ENCODE results near the gene MMP20. TPM values are rescaled to one million over a fixed set of nuclear protein-coding genes. Genes with fewer than 3 reads are reported as not detected.

MMP20 gene
- not detected for total RNA-seq

- in situ Hi-C loops (cut with MboI; ENCODE audit: low pct_unique_long_range_greater_than_20kb in 2 of 9, low sequenced_read_pairs in 9 of 9, unreplicated experiment in 9 of 9), result no loop called here
- Histone ChIP-seq H3K4me3 (no peak within 1 kb of the TSS), H3K4me1 (replicated peaks in 1 of 2) (no peaks in the 10 kb centered on the region), H3K27ac (no peak within 1 kb of the TSS)
- peak in 5 of 8 experiments; percentile 21 to 73 (median 48) for ATAC-seq (replicated peaks in 6 of 8)
- WGBS, 10 experiments, result 0 to 88% (median 75%) methylated on average over 2 to 4 of the region's 5 CpGs; no CpG with 5 or more reads in 3 of the 10 experiments
Measured at GRCh38 chr11:102625177-102625576, at the start of gene MMP20. TSS of gene MMP20 (minus strand) at chr11:102625332. CDS start at chr11:102625319, 13 bp downstream.

- peak in 2 of 8 experiments; percentile 52 to 80 for ATAC-seq (replicated peaks in 6 of 8)
- Histone ChIP-seq H3K4me3 (no peak overlapping the region), H3K27ac (no peak overlapping the region), H3K4me1 (replicated peaks in 1 of 2) (no peaks in the 10 kb centered on the region)
- in situ Hi-C loops (cut with MboI; ENCODE audit: low pct_unique_long_range_greater_than_20kb in 2 of 9, low sequenced_read_pairs in 9 of 9, unreplicated experiment in 9 of 9), result no loop called here
- 36 to 94% (median 67%) methylated on average over 1 to 3 of the region's 3 CpGs for WGBS, 10 experiments
Measured at GRCh38 chr11:102669664-102670063, 44.5 kb upstream of the MMP20 start.

GRCh38 chr11:102666331-102666957 lies 41.3 kb upstream of the MMP20 start:
- Histone ChIP-seq H3K4me1 (replicated peaks in 1 of 2) (no peaks in the 10 kb centered on the region), H3K4me3 (no peak overlapping the region), H3K27ac (no peak overlapping the region)
- in situ Hi-C loops (cut with MboI; ENCODE audit: low pct_unique_long_range_greater_than_20kb in 2 of 9, low sequenced_read_pairs in 9 of 9, unreplicated experiment in 9 of 9), result no loop called here
- peak in 4 of 8 experiments; percentile 38 to 72 (median 55) for ATAC-seq (replicated peaks in 6 of 8)
- WGBS, 10 experiments, result 0 to 28% (median 11%) methylated on average over 1 to 4 of the region's 4 CpGs; no CpG with 5 or more reads in 1 of the 10 experiments

GRCh38 chr11:102664001-102664752 lies 39.0 kb upstream of the MMP20 start:
- ATAC-seq (replicated peaks in 6 of 8), result peak in 1 of 8 experiments; percentile 44

DNA sequence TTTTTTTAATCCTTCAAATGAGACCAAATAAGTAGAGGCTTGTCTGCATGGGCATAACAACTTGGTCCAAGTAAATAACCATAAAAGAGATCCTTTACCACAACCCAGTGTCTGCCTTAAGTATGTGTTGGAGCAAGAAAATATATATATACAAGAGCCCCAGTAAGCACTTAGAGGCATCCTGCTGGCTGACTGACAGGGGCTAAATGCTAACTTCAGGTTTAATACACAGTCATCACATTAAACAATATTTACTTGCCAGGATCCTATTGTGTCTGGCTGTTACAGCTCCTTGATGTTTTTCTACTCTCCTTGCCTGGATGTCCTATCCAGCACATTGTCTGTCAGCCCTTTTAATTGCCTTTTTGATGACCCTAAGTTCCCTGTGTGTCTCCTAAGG lies 37.5 kb upstream of the MMP20 start:
- in situ Hi-C loops (cut with MboI; ENCODE audit: low pct_unique_long_range_greater_than_20kb in 2 of 9, low sequenced_read_pairs in 9 of 9, unreplicated experiment in 9 of 9), result no loop called here
- H3K4me1 ChIP-seq (replicated peaks in 1 of 2), result no peaks in the 10 kb centered on the region
- ATAC-seq (replicated peaks in 6 of 8), result no peak
- no peak overlapping the region for H3K4me3 ChIP-seq
- H3K27ac ChIP-seq, result no peak overlapping the region

More at GRCh38 chr11:102664001-102664752, 39.0 kb upstream of the MMP20 start:
- Histone ChIP-seq H3K27ac (no peak overlapping the region), H3K4me3 (no peak overlapping the region), H3K4me1 (replicated peaks in 1 of 2) (no peaks in the 10 kb centered on the region)
- 27 to 100% (median 67%) methylated on average over 1 to 7 of the region's 13 CpGs; no CpG with 5 or more reads in 1 of the 10 experiments for WGBS, 10 experiments
- in situ Hi-C loops (cut with MboI; ENCODE audit: low pct_unique_long_range_greater_than_20kb in 2 of 9, low sequenced_read_pairs in 9 of 9, unreplicated experiment in 9 of 9), result no loop called here

DNA sequence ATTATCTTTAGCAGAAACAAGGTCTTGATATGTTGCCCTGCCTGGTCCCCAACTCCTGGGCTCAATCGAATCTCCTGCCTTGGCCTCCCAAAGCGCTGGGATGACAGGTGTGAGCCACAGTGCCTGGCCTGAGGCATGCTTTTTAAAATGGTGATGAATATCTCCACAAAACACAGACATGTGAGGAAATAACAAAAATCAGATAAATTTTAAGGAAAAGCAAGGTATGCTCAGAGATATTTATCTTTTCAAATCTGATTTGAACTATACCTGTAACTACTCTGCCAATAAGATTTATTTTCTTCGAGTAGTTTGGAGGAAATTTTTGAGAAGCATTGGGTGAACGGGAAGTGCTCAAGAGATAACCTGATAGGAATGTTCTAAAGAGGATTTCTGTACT lies 35.9 kb upstream of the MMP20 start:
- WGBS, 10 experiments, result 50 to 97% (median 89%) methylated on average over 2 to 4 of the region's 4 CpGs; no CpG with 5 or more reads in 2 of the 10 experiments
- in situ Hi-C loops (cut with MboI; ENCODE audit: low pct_unique_long_range_greater_than_20kb in 2 of 9, low sequenced_read_pairs in 9 of 9, unreplicated experiment in 9 of 9), result no loop called here

DNA sequence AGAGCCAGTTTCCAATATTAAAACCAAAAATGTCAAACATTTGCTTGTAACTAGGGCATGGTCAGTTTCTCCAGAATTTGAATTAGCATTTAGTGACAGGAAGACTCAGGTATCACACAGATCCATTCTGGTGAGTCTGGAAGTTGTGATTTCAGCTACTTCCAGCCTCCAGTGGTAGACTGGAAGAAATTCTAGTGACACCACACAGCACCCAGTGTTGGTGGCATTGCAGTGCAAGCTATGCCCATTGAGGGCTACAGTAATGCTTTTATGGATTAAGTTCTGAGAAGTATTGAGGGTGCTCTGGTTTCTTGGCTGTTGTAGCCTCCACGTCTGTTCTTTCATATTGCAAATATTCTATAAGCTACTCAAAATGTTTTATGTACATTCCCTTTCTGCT lies 31.4 kb upstream of the MMP20 start:
- 0 to 100% (median 17%) methylated on average over 1 of the region's 1 CpG; no CpG with 5 or more reads in 3 of the 10 experiments for WGBS, 10 experiments
- Histone ChIP-seq H3K4me3 (no peak overlapping the region), H3K4me1 (replicated peaks in 1 of 2) (no peaks in the 10 kb centered on the region), H3K27ac (no peak overlapping the region)
- ATAC-seq (replicated peaks in 6 of 8), result no peak
- in situ Hi-C loops (cut with MboI; ENCODE audit: low pct_unique_long_range_greater_than_20kb in 2 of 9, low sequenced_read_pairs in 9 of 9, unreplicated experiment in 9 of 9), result no loop called here

More for the DNA sequence above, 35.9 kb upstream of the MMP20 start:
- Histone ChIP-seq H3K4me3 (no peak overlapping the region), H3K4me1 (replicated peaks in 1 of 2) (no peaks in the 10 kb centered on the region), H3K27ac (no peak overlapping the region)
- ATAC-seq (replicated peaks in 6 of 8), result no peak

DNA sequence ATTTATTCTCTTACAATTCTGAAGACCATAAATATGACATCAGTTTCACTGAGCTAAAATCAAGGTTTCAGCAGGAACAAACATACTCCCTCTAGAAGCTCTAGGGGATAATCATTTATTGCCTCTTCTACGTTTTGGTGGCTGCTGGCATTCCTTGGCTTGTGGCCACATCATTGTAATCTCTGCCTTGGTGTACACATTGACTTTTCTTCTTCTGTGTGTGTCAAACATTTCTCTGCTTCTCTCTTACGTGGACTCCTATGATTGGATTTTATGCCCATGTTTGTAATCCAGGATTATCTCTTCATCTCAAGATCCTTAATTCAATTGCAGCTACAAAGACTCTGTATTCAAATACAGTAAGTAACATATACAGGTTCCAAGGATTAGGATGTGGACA lies 30.4 kb upstream of the MMP20 start:
- Histone ChIP-seq H3K27ac (no peak overlapping the region), H3K4me1 (replicated peaks in 1 of 2) (no peaks in the 10 kb centered on the region), H3K4me3 (no peak overlapping the region)
- 0 to 83% (median 36%) methylated on average over 1 to 2 of the region's 2 CpGs for WGBS, 10 experiments
- in situ Hi-C loops (cut with MboI; ENCODE audit: low pct_unique_long_range_greater_than_20kb in 2 of 9, low sequenced_read_pairs in 9 of 9, unreplicated experiment in 9 of 9), result no loop called here
- no peak for ATAC-seq (replicated peaks in 6 of 8)

DNA sequence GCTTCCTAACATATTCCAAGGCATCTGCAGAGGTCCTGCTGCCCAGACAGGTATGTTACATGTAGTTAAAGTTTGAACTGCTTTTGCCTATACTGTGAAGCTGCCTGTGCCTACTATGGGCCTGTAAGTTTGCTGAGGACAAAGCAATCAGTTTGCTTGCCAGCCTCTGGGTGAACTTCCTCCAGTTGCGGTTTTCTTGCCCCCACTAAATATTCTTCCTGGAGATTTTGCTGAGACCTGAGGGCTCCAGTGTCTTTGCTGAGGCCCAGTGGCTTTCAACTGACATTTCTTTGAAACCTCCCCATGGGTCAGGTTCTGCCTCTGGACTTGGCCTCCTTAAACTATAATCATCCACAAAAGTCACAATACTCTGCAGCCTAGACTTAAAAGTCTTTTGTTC lies 29.6 kb upstream of the MMP20 start:
- Histone ChIP-seq H3K4me1 (replicated peaks in 1 of 2) (no peaks in the 10 kb centered on the region), H3K4me3 (no peak overlapping the region), H3K27ac (no peak overlapping the region)
- no peak for ATAC-seq (replicated peaks in 6 of 8)
- in situ Hi-C loops (cut with MboI; ENCODE audit: low pct_unique_long_range_greater_than_20kb in 2 of 9, low sequenced_read_pairs in 9 of 9, unreplicated experiment in 9 of 9), result no loop called here
- 67 to 92% (median 88%) methylated on average over 1 of the region's 1 CpG; no CpG with 5 or more reads in 7 of the 10 experiments for WGBS, 10 experiments

GRCh38 chr11:102653744-102654291 lies 28.7 kb upstream of the MMP20 start:
- Histone ChIP-seq H3K4me3 (no peak overlapping the region), H3K27ac (no peak overlapping the region), H3K4me1 (replicated peaks in 1 of 2) (no peaks in the 10 kb centered on the region)
- no peak for ATAC-seq (replicated peaks in 6 of 8)
- in situ Hi-C loops (cut with MboI; ENCODE audit: low pct_unique_long_range_greater_than_20kb in 2 of 9, low sequenced_read_pairs in 9 of 9, unreplicated experiment in 9 of 9), result no loop called here
- WGBS, 10 experiments, result 0 to 100% (median 76%) methylated on average over 1 to 7 of the region's 16 CpGs; no CpG with 5 or more reads in 3 of the 10 experiments

GRCh38 chr11:102647430-102647829 lies 22.3 kb upstream of the MMP20 start:
- peaks cover 0 to 5% of the 10 kb centered on the region in 2 donors for H3K4me1 ChIP-seq (replicated peaks in 1 of 2)
- no peak overlapping the region for H3K27ac ChIP-seq
- in situ Hi-C loops (cut with MboI; ENCODE audit: low pct_unique_long_range_greater_than_20kb in 2 of 9, low sequenced_read_pairs in 9 of 9, unreplicated experiment in 9 of 9), result no loop called here
- H3K4me3 ChIP-seq, result no peak overlapping the region
- no peak for ATAC-seq (replicated peaks in 6 of 8)

- 58 to 100% (median 89%) methylated on average over 3 to 4 of the region's 4 CpGs for WGBS, 10 experiments
- H3K4me3 ChIP-seq, result no peak overlapping the region
- no peak for ATAC-seq (replicated peaks in 6 of 8)
- peaks cover 0 to 5% of the 10 kb centered on the region in 2 donors for H3K4me1 ChIP-seq (replicated peaks in 1 of 2)
- H3K27ac ChIP-seq, result no peak overlapping the region
- in situ Hi-C loops (cut with MboI; ENCODE audit: low pct_unique_long_range_greater_than_20kb in 2 of 9, low sequenced_read_pairs in 9 of 9, unreplicated experiment in 9 of 9), result no loop called here
Measured at GRCh38 chr11:102643941-102644340, 18.8 kb upstream of the MMP20 start.

DNA sequence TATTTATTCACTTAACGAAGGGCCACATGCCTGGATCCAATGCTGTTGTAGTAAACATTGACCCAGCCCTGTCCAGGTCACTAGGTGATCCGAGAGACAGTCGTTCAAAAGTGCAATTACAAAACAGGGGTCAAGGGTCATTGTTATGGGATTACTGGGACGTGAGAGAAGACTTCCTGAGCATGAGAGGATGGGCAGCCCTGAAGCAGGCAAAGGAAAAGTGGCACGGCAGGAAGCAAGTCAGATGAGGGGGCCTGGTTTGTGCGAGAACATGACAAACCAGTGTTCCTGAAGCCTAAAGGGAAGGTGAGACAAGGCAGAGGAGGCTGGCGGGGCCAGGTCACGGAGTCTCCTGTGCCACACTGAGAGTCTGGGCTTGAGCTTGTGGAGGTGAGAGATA lies 15.8 kb upstream of the MMP20 start:
- no peak for ATAC-seq (replicated peaks in 6 of 8)
- in situ Hi-C loops (cut with MboI; ENCODE audit: low pct_unique_long_range_greater_than_20kb in 2 of 9, low sequenced_read_pairs in 9 of 9, unreplicated experiment in 9 of 9), result no loop called here
- 17 to 75% (median 66%) methylated on average over 1 to 6 of the region's 8 CpGs; no CpG with 5 or more reads in 3 of the 10 experiments for WGBS, 10 experiments

More for the DNA sequence above, 15.8 kb upstream of the MMP20 start:
- H3K4me1 ChIP-seq (replicated peaks in 1 of 2), result peaks cover 0 to 12% of the 10 kb centered on the region in 2 donors
- H3K4me3 ChIP-seq, result no peak overlapping the region
- H3K27ac ChIP-seq, result no peak overlapping the region

All from motor neuron (in vitro differentiated cells).